Measurements from ENCODE around the gene TMEM266. TPM values are rescaled to one million over a fixed set of nuclear protein-coding genes. Genes with fewer than 3 reads are reported as not detected.

Gene TMEM266
- total and polyA plus RNA-seq, 2 experiments from 2014 or later = 0.42 to 5.0 TPM

GRCh38 chr15:76239786-76240185, 180.0 kb downstream of the TMEM266 start:
- H3K27ac ChIP-seq (ENCODE audit: low read depth) = no peak overlapping the region
- H3F3A ChIP-seq (replicated peaks; ENCODE audit: low read depth) = no peaks in the 10 kb centered on the region
- Mint-ChIP-seq H3K27me3 (ENCODE audit: insufficient read depth, low read depth, poor library complexity) (peaks cover 4% of the 10 kb centered on the region), H3K9me3 (no peaks in the 10 kb centered on the region), H3K4me3 (no peak overlapping the region), H3K27ac (no peak overlapping the region), H3K4me1 (peaks cover 6% of the 10 kb centered on the region; the same call in 2 of the 3 replicates), H3K36me3 (ENCODE audit: low read depth) (no peaks in the 10 kb centered on the region)
- no peak for DNase-seq (ENCODE audit: low spot score)
- no peaks in the 10 kb centered on the region for H3K36me3 ChIP-seq (ENCODE audit: insufficient read depth)
- H3K79me2 ChIP-seq (replicated peaks; ENCODE audit: insufficient read depth) = no peaks in the 10 kb centered on the region
- H3K4me1 ChIP-seq (ENCODE audit: insufficient read depth) = peaks cover 2% of the 10 kb centered on the region; the same call in 1 of the 2 replicates
- no peaks in the 10 kb centered on the region for H3K9me2 ChIP-seq (ENCODE audit: insufficient read depth)
- H3K4me3 ChIP-seq = no peak overlapping the region
- H3K4me2 ChIP-seq = no peak overlapping the region
- no peak overlapping the region for H2AFZ ChIP-seq
- ATAC-seq = no peak
- H4K20me1 ChIP-seq (replicated peaks; ENCODE audit: insufficient read depth) = no peaks in the 10 kb centered on the region
- no peaks in the 10 kb centered on the region for H3K27me3 ChIP-seq (ENCODE audit: insufficient read depth)
- TF ChIP-seq ZNF462 (CRISPR knock-in tag; IDR thresholded peaks at IDR 0.05) = no peak
- no peak for TF ChIP-seq EZH2 (IDR thresholded peaks at IDR 0.05; ENCODE audit: low read depth, unreplicated experiment)
- TF ChIP-seq STAT1 (IDR thresholded peaks at IDR 0.05; ENCODE audit: unreplicated experiment) = no peak
- TF ChIP-seq CTCF (conservative IDR thresholded peaks at IDR 0.05; ENCODE audit: low read depth in 2 of 2) = no peak
- no peak for TF ChIP-seq ETS1 (IDR thresholded peaks at IDR 0.05)

Measured in GM23338 (cell line).